Measurements from ENCODE around the gene ACCS. TPM values are rescaled to one million over a fixed set of nuclear protein-coding genes. Genes with fewer than 3 reads are reported as not detected.

Gene ACCS
- total RNA-seq, 1 experiment from 2014 or later: 7.5 TPM

DNA sequence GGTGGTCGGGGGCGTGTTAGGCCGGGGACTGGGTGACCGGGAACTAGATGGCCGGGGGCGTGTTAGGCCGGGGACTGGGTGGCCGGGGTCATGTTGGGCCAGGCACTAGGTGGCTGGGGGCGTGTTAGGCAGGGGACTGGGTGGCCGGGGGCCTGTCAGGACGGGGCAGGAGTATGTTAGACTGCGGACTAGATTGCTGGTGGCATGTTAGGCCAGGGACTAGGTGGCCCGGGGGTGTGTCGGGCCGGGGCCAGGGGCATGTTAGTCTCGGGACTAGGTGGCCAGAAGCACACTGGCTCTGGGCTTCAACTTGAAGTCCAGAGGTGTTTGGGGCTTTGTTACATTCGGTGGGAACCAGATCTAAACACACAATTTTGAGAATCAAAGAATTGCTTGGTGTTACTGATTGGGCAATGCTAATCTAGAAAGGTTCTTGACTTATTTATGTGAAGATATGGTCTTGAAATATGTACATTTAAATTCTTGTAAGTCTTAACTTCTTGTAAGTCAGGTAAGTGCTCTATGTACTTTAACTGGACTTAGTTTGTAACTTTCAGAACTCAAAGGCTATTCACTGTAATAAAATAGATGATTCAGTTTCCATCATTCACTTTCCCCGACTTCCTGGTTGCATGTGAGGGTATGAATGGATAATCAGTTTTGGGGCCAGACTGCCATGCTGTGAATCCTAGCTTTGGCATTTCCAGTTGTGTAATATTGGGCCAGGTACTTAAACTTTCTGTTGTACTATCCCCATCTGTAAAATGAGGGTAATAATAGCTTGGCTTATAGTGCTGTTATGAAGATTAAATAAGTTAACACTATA lies 30.5 kb downstream of the ACCS start:
- Histone ChIP-seq H4K91ac (ENCODE audit: insufficient read length, low read depth, low read length) (no peak overlapping the region), H2BK5ac (ENCODE audit: insufficient read length, low read length) (no peak overlapping the region), H2BK120ac (ENCODE audit: low read depth, low read length, poor library complexity, severe bottlenecking) (no peak overlapping the region), H2AFZ (ENCODE audit: low read length) (no peak overlapping the region), H3K56ac (ENCODE audit: insufficient read length, low read depth, low read length) (no peak overlapping the region), H3K4me2 (ENCODE audit: insufficient read depth, insufficient read length, low read length) (peak overlapping the region; percentile 75), H3K9ac (ENCODE audit: extremely low read depth, insufficient read length, low read length) (no peak overlapping the region), H2BK15ac (ENCODE audit: low read depth, low read length) (no peak overlapping the region), H3K18ac (ENCODE audit: insufficient read length, low read depth, low read length) (no peak overlapping the region), H3K79me2 (ENCODE audit: insufficient read depth, low read length) (0 out of 2 replicates have a peak, but pooled peaks cover 6% of the 10 kb centered on the region), H4K5ac (ENCODE audit: insufficient read length, low read depth, low read length) (no peak overlapping the region), H3K23me2 (ENCODE audit: insufficient read length, low read depth, low read length, poor library complexity, severe bottlenecking) (peaks cover 9% of the 10 kb centered on the region), H3K9me3 (ENCODE audit: control insufficient read depth, low read depth, low read length) (no peaks in the 10 kb centered on the region), H2BK20ac (ENCODE audit: low read depth, low read length, poor library complexity, severe bottlenecking) (no peak overlapping the region), H2AK5ac (ENCODE audit: insufficient read length, low read length) (no peak overlapping the region), H3K4ac (ENCODE audit: low read depth, low read length) (no peak overlapping the region), H3K79me1 (ENCODE audit: insufficient read depth, low read depth, low read length, poor library complexity, severe bottlenecking) (peaks cover 3% of the 10 kb centered on the region), H3K4me1 (ENCODE audit: insufficient read depth, low read length) (no peaks in the 10 kb centered on the region), H3K27ac (ENCODE audit: insufficient read length, low read depth, low read length) (no peak overlapping the region), H4K8ac (replicated peaks; ENCODE audit: insufficient read length, low read depth, low read length) (no peak overlapping the region), H3K27me3 (ENCODE audit: insufficient read depth, low read length) (no peaks in the 10 kb centered on the region), H3K23ac (ENCODE audit: insufficient read length, low read depth, low read length) (no peak overlapping the region), H3K14ac (ENCODE audit: insufficient read depth, low read length) (peak overlapping the region; percentile 53; the same call in 1 of the 2 replicates), H4K20me1 (ENCODE audit: control insufficient read depth, insufficient read depth, insufficient read length) (no peaks in the 10 kb centered on the region), H3T11ph (ENCODE audit: low read length) (no peak overlapping the region), H2BK12ac (ENCODE audit: insufficient read length, low read depth, low read length) (no peak overlapping the region)
- H3K4me1 Mint-ChIP-seq: peaks cover 11 to 12% of the 10 kb centered on the region in 2 experiments
- no CpG with 5 or more reads among the region's 18 CpGs for WGBS (ENCODE audit: extremely low coverage, insufficient read length, low lambda C conversion rate)
- H3K36me3 Mint-ChIP-seq (ENCODE audit: insufficient read depth in 1 of 3, low read depth in 3 of 3): peaks cover 0 to 5% (median 0%) of the 10 kb centered on the region in 3 experiments; a peak in 2 of 7 replicates
- H3K27me3 Mint-ChIP-seq (ENCODE audit: low read depth): no peaks in the 10 kb centered on the region; the same call in 1 of the 2 replicates
- peak overlapping the region; percentile 84 to 89 for H3K4me3 Mint-ChIP-seq
- no peaks in the 10 kb centered on the region; a peak in 1 of 5 replicates for H3K9me3 Mint-ChIP-seq
- no peak for TF ChIP-seq CTCF (conservative IDR thresholded peaks at IDR 0.05)
- H3K27ac Mint-ChIP-seq: no peak overlapping the region
- DNase-seq: no peak

Measured in H9 (cell line).